ENCODE data around the gene NISCH. TPM values are rescaled to one million over a fixed set of nuclear protein-coding genes. Genes with fewer than 3 reads are reported as not detected.

Gene NISCH
- total RNA-seq, 1 experiment from 2014 or later: 104 TPM

- no peak overlapping the region for H2BK20ac ChIP-seq (ENCODE audit: low read depth, low read length, poor library complexity, severe bottlenecking)
- H2BK12ac ChIP-seq (ENCODE audit: insufficient read length, low read depth, low read length): no peak overlapping the region
- no peaks in the 10 kb centered on the region for H3K4me1 ChIP-seq (ENCODE audit: insufficient read depth, low read length)
- no peak overlapping the region for H3T11ph ChIP-seq (ENCODE audit: low read length)
- H3K79me1 ChIP-seq (ENCODE audit: insufficient read depth, low read depth, low read length, poor library complexity, severe bottlenecking): no peaks in the 10 kb centered on the region
- no peak overlapping the region for H3K9ac ChIP-seq (ENCODE audit: extremely low read depth, insufficient read length, low read length)
- Mint-ChIP-seq H3K9me3 (no peaks in the 10 kb centered on the region), H3K4me1 (peaks cover 0 to 6% of the 10 kb centered on the region in 2 experiments; a peak in 2 of 4 replicates), H3K27me3 (ENCODE audit: low read depth) (no peaks in the 10 kb centered on the region), H3K4me3 (no peak overlapping the region), H3K36me3 (ENCODE audit: insufficient read depth in 1 of 3, low read depth in 3 of 3) (peaks cover 38 to 72% (median 68%) of the 10 kb centered on the region in 3 experiments), H3K27ac (peak overlapping the region in 1 of 3 experiments; percentile 57; a peak in 2 of 7 replicates)
- H3K27ac ChIP-seq (ENCODE audit: insufficient read length, low read depth, low read length): no peak overlapping the region
- H2AFZ ChIP-seq (ENCODE audit: low read length): no peak overlapping the region
- no peaks in the 10 kb centered on the region for H3K79me2 ChIP-seq (ENCODE audit: insufficient read depth, low read length)
- no peak overlapping the region for H3K18ac ChIP-seq (ENCODE audit: insufficient read length, low read depth, low read length)
- no peak overlapping the region for H3K4me2 ChIP-seq (ENCODE audit: insufficient read depth, insufficient read length, low read length)
- no CpG with 5 or more reads among the region's 14 CpGs for WGBS (ENCODE audit: extremely low coverage, insufficient read length, low lambda C conversion rate)
- no peak overlapping the region for H3K14ac ChIP-seq (ENCODE audit: insufficient read depth, low read length)
- no peak overlapping the region for H3K4ac ChIP-seq (ENCODE audit: low read depth, low read length)
- no peak overlapping the region for H2AK5ac ChIP-seq (ENCODE audit: insufficient read length, low read length)
- DNase-seq: no peak
- no peak overlapping the region for H3K56ac ChIP-seq (ENCODE audit: insufficient read length, low read depth, low read length)
- H3K23ac ChIP-seq (ENCODE audit: insufficient read length, low read depth, low read length): no peak overlapping the region
- H2BK5ac ChIP-seq (ENCODE audit: insufficient read length, low read length): no peak overlapping the region
- H4K8ac ChIP-seq (replicated peaks; ENCODE audit: insufficient read length, low read depth, low read length): no peak overlapping the region
- no peak for TF ChIP-seq CTCF (conservative IDR thresholded peaks at IDR 0.05)
- H3K23me2 ChIP-seq (ENCODE audit: insufficient read length, low read depth, low read length, poor library complexity, severe bottlenecking): no peaks in the 10 kb centered on the region
- H3K27me3 ChIP-seq (ENCODE audit: insufficient read depth, low read length): no peaks in the 10 kb centered on the region
- no peaks in the 10 kb centered on the region for H4K20me1 ChIP-seq (ENCODE audit: control insufficient read depth, insufficient read depth, insufficient read length)
- no peak overlapping the region for H4K5ac ChIP-seq (ENCODE audit: insufficient read length, low read depth, low read length)
- no peak overlapping the region for H2BK15ac ChIP-seq (ENCODE audit: low read depth, low read length)
- H2BK120ac ChIP-seq (ENCODE audit: low read depth, low read length, poor library complexity, severe bottlenecking): no peak overlapping the region
- H3K9me3 ChIP-seq (ENCODE audit: control insufficient read depth, low read depth, low read length): no peaks in the 10 kb centered on the region
- no peak overlapping the region for H4K91ac ChIP-seq (ENCODE audit: insufficient read length, low read depth, low read length)
Observed at GRCh38 chr3:52472239-52473000, 17.0 kb downstream of the NISCH start.

All from H9 (cell line).